ENCODE measurements around the gene SLC8A1.

SLC8A1 gene

DNA sequence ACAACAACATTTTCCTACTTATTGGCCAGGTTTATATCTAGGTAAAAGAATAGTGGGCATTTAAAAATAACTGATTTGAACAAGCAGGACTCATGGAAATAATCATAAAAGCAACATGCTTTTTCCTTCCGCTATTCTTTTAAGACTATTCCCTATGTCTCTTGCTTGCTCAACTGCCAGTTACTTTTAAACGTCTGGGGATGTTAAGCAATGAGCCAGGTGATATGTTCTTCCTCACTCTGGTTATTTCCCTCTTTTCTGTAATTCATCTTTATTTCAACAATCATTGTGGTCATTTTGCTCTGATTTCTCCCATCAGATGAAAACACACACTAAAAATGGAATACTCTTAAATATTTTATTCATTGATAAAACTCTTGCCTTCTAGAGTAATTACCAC lies 33.4 kb upstream of the SLC8A1 start:
- peak in 1 of 2 experiments; percentile 63 for DNase-seq (ENCODE audit: low read depth in 1 of 2, low spot score in 1 of 2)
- peak; percentile 66; the same call in 1 of the 2 replicates for TF ChIP-seq SPI1 (IDR thresholded peaks at IDR 0.05; ENCODE audit: borderline replicate concordance, low read depth)
- TF ChIP-seq, protein P1, sequence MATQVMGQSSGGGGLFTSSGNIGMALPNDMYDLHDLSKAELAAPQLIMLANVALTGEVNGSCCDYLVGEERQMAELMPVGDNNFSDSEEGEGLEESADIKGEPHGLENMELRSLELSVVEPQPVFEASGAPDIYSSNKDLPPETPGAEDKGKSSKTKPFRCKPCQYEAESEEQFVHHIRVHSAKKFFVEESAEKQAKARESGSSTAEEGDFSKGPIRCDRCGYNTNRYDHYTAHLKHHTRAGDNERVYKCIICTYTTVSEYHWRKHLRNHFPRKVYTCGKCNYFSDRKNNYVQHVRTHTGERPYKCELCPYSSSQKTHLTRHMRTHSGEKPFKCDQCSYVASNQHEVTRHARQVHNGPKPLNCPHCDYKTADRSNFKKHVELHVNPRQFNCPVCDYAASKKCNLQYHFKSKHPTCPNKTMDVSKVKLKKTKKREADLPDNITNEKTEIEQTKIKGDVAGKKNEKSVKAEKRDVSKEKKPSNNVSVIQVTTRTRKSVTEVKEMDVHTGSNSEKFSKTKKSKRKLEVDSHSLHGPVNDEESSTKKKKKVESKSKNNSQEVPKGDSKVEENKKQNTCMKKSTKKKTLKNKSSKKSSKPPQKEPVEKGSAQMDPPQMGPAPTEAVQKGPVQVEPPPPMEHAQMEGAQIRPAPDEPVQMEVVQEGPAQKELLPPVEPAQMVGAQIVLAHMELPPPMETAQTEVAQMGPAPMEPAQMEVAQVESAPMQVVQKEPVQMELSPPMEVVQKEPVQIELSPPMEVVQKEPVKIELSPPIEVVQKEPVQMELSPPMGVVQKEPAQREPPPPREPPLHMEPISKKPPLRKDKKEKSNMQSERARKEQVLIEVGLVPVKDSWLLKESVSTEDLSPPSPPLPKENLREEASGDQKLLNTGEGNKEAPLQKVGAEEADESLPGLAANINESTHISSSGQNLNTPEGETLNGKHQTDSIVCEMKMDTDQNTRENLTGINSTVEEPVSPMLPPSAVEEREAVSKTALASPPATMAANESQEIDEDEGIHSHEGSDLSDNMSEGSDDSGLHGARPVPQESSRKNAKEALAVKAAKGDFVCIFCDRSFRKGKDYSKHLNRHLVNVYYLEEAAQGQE (IDR thresholded peaks at IDR 0.05; ENCODE audit: insufficient replicate concordance, low read depth) = no peak
- TF ChIP-seq POLR2AphosphoS5 (IDR thresholded peaks at IDR 0.05; ENCODE audit: low read depth) = peak; percentile 53; the same call in 1 of the 2 replicates
- no peak for TF ChIP-seq GABPA (IDR thresholded peaks at IDR 0.05; ENCODE audit: low read depth)

DNA sequence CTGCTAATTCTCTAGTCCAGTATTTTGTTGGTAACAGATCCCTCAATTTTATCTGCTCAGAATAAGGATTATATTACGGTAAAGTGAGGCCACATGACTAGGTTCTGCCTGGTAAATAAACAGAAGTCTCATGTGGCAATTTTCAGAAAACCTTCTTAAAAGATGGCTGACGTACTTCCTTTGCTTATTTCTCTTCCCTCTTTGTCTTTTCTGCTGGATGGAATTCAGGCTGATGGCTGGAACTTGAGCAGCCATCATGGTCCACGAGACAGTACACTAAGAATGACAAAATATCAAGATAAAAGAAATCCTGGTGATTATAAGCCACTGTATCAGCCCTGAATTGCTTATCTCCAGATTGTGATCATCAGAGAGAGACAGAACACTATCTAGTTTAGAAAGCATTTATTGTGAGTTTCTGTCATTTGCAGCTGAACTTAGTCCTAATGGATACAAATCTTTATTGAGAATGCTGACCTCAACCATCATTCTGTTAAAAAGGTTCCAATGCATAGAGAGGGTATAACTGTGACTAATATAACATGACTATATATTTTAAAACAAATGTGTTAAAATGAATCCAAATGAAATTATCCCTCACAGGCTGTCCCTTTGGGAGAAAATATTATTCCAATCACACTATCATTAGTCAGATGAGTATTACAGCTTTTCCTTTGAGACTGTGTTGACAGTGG lies 31.8 kb upstream of the SLC8A1 start:
- TF ChIP-seq GABPA (IDR thresholded peaks at IDR 0.05; ENCODE audit: low read depth) (no peak), POLR2AphosphoS5 (IDR thresholded peaks at IDR 0.05; ENCODE audit: low read depth) (no peak), SPI1 (IDR thresholded peaks at IDR 0.05; ENCODE audit: borderline replicate concordance, low read depth) (no peak)
- TF ChIP-seq, protein P1 (IDR thresholded peaks at IDR 0.05; ENCODE audit: insufficient replicate concordance, low read depth) = no peak
- TF ChIP-seq, protein P2, sequence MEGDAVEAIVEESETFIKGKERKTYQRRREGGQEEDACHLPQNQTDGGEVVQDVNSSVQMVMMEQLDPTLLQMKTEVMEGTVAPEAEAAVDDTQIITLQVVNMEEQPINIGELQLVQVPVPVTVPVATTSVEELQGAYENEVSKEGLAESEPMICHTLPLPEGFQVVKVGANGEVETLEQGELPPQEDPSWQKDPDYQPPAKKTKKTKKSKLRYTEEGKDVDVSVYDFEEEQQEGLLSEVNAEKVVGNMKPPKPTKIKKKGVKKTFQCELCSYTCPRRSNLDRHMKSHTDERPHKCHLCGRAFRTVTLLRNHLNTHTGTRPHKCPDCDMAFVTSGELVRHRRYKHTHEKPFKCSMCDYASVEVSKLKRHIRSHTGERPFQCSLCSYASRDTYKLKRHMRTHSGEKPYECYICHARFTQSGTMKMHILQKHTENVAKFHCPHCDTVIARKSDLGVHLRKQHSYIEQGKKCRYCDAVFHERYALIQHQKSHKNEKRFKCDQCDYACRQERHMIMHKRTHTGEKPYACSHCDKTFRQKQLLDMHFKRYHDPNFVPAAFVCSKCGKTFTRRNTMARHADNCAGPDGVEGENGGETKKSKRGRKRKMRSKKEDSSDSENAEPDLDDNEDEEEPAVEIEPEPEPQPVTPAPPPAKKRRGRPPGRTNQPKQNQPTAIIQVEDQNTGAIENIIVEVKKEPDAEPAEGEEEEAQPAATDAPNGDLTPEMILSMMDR (IDR thresholded peaks at IDR 0.05; ENCODE audit: insufficient read depth, low read length) = no peak
- Histone ChIP-seq H3K4me3 (replicated peaks; ENCODE audit: insufficient read depth, low read length) (no peak overlapping the region), H3K27me3 (ENCODE audit: insufficient read depth, poor library complexity, severe bottlenecking) (no peaks in the 10 kb centered on the region), H3K27ac (replicated peaks) (peak overlapping the region; percentile 76)
- DNase-seq (ENCODE audit: low read depth in 1 of 2, low spot score in 1 of 2) = no peak

More for the DNA sequence above, 33.4 kb upstream of the SLC8A1 start:
- H3K4me3 ChIP-seq (replicated peaks; ENCODE audit: insufficient read depth, low read length) = no peak overlapping the region
- no peaks in the 10 kb centered on the region for H3K27me3 ChIP-seq (ENCODE audit: insufficient read depth, poor library complexity, severe bottlenecking)
- peak overlapping the region; percentile 50 for H3K27ac ChIP-seq (replicated peaks)

DNA sequence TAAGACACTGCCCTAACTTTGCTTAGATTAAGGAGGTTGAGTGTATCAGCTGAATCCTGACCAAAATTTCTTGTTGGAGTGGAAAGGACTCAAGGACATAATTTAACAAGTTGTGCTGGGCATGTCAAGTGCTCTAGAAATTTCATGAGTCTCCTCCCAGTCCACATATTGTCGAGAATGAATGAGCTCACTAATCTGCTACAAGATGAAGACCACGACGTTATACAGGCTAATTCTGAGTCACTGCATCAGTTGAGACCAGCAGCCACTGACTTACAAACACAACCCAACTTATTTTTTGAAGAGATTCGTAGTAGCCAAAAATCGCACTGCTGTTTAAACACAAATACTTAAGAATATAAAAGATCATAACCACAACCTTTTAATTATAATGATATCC lies 28.7 kb upstream of the SLC8A1 start:
- H3K27me3 ChIP-seq (ENCODE audit: insufficient read depth, poor library complexity, severe bottlenecking) = no peaks in the 10 kb centered on the region
- DNase-seq (ENCODE audit: low read depth in 1 of 2, low spot score in 1 of 2) = no peak
- peak overlapping the region; percentile 76 for H3K27ac ChIP-seq (replicated peaks)
- H3K4me3 ChIP-seq (replicated peaks; ENCODE audit: insufficient read depth, low read length) = no peak overlapping the region
- TF ChIP-seq POLR2AphosphoS5 (IDR thresholded peaks at IDR 0.05; ENCODE audit: low read depth) (no peak), SPI1 (IDR thresholded peaks at IDR 0.05; ENCODE audit: borderline replicate concordance, low read depth) (no peak), GABPA (IDR thresholded peaks at IDR 0.05; ENCODE audit: low read depth) (no peak)
- TF ChIP-seq, protein P1 (IDR thresholded peaks at IDR 0.05; ENCODE audit: insufficient replicate concordance, low read depth) = no peak
- TF ChIP-seq, protein P2 (IDR thresholded peaks at IDR 0.05; ENCODE audit: insufficient read depth, low read length) = no peak

Measured in HL-60 (cell line).